T-helper 17 cell (primary cell): ENCODE data around the gene RIMBP2. TPM values are rescaled to one million over a fixed set of nuclear protein-coding genes. Genes with fewer than 3 reads are reported as not detected.
"Not testable (repeated sequence)": the region's sequence is repeated elsewhere in the genome, so short reads cannot be mapped to it uniquely, and the experiment has no call there.

Source experiments
- ATAC-seq: fragments of 150-1000 bp; cut with Tn5 transposase; 2 replicates; pipeline ENCODE4 v1.10.0; 2021; ENCODE audit warnings: mild to moderate bottlenecking, moderate library complexity
- DNase-seq, 3 donors: peaks; one replicate each; pipeline versions ENCODE4 v3.0.0 to v3.0.0-alpha.2; 2020 to 2021
- H3K9me3 ChIP-seq: one replicate; pipeline ENCODE4 v1.7.0; 2013; ENCODE audit warnings: low read length, mild to moderate bottlenecking; ENCODE audit not compliant: control insufficient read depth, poor library complexity, severe bottlenecking
- H3K27ac Mint-ChIP-seq: one replicate; pipeline ENCODE4 v1.8.0; 2022; ENCODE audit warnings: mild to moderate bottlenecking, moderate library complexity, mixed read lengths
- H3K27me3 Mint-ChIP-seq: one replicate; pipeline ENCODE4 v1.8.0; 2022; ENCODE audit warnings: mixed read lengths
- H3K36me3 Mint-ChIP-seq: one replicate; pipeline ENCODE4 v1.8.0; 2022; ENCODE audit warnings: low read depth, mixed read lengths
- H3K4me1 Mint-ChIP-seq: one replicate; pipeline ENCODE4 v1.8.0; 2022; ENCODE audit warnings: mild to moderate bottlenecking, mixed read lengths
- H3K4me3 Mint-ChIP-seq: one replicate; pipeline ENCODE4 v1.8.0; 2022; ENCODE audit warnings: mild to moderate bottlenecking, moderate library complexity, mixed read lengths
- total RNA-seq, 4 donors: library from RNA in 2 of 4; stranded (reverse) in 2 of 4; gene quantifications; one replicate each; pipeline ENCODE4 v1.2.3 and lab custom pipeline; 2022 to 2026

Gene RIMBP2
- total RNA-seq, 2 donors from 2014 or later: not detected

DNA sequence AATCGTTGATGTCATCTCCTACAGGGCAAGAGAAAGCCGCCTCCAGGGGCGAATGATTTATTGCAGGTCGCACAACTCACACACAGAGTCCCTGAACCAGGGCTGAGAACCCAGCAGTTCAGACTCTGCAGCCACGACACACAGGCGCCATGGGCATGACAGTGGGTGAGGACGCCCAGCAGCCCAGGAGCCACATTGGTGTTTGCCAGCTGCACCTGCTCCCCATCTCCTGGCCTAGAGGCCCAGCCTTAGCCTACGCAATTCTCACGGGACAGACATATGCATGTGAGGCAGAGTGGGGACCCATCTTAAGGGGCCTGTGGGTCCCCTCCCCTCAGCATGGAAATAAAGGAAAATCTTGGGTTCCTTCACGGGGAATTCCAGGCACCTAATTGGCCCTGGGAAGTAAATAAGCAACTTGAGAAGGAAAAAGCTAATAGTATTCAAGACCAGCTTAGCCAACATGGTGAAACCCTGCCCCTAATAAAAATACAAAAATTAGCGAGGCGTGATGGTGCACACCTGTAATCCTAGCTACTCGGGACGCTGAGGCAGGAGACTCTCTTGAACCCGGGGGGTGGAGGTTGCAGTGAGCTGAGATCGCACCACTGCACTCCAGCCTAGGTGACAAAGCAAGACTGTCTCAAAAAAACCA lies 69.3 kb downstream of the RIMBP2 start:
- no peak for DNase-seq
- ATAC-seq: no peak
- peaks cover 4% of the 10 kb centered on the region for H3K27me3 Mint-ChIP-seq
- H3K9me3 ChIP-seq: no peaks in the 10 kb centered on the region
- H3K4me3 Mint-ChIP-seq: no peak overlapping the region
- H3K4me1 Mint-ChIP-seq: no peaks in the 10 kb centered on the region
- H3K27ac Mint-ChIP-seq: no peak overlapping the region
- H3K36me3 Mint-ChIP-seq: no peaks in the 10 kb centered on the region

- not testable (repeated sequence) for ATAC-seq, H3K4me1 Mint-ChIP-seq
Observed at GRCh38 chr12:130646191-130646590, 69.9 kb downstream of the RIMBP2 start.

GRCh38 chr12:130645751-130646150 lies 70.3 kb downstream of the RIMBP2 start:
- Mint-ChIP-seq H3K36me3 (no peaks in the 10 kb centered on the region), H3K4me3 (no peak overlapping the region), H3K27ac (no peak overlapping the region), H3K4me1 (no peaks in the 10 kb centered on the region), H3K27me3 (peaks cover 4% of the 10 kb centered on the region)
- no peaks in the 10 kb centered on the region for H3K9me3 ChIP-seq
- DNase-seq (no peak), ATAC-seq (no peak)

More at GRCh38 chr12:130646191-130646590, 69.9 kb downstream of the RIMBP2 start:
- H3K27me3 Mint-ChIP-seq, H3K9me3 ChIP-seq, DNase-seq, H3K27ac Mint-ChIP-seq, H3K36me3 Mint-ChIP-seq, H3K4me3 Mint-ChIP-seq: not testable (repeated sequence)

DNA sequence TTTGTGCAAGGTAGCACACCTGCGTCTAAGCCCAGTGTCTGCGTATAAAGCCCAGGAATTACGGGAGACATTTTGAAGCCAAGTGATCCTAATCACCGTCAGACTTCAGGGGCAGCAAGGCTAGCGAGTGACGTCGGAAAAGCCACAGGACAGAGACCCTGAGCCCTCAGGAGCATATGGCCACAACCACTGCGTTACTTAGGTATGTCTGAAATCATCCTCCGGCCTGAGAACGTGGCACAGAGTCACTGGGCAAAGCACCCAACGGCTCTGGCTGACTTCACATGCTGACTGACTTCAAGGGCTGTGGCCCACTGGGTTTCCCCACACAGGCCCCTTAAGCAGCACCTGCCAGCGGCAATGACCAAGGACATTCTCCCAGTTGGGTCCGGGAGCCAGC lies 71.5 kb downstream of the RIMBP2 start:
- no peaks in the 10 kb centered on the region for H3K27me3 Mint-ChIP-seq
- no peaks in the 10 kb centered on the region for H3K4me1 Mint-ChIP-seq
- no peak overlapping the region for H3K4me3 Mint-ChIP-seq
- ATAC-seq (no peak), DNase-seq (no peak)
- H3K36me3 Mint-ChIP-seq: no peaks in the 10 kb centered on the region
- H3K27ac Mint-ChIP-seq: no peak overlapping the region
- no peaks in the 10 kb centered on the region for H3K9me3 ChIP-seq

DNA sequence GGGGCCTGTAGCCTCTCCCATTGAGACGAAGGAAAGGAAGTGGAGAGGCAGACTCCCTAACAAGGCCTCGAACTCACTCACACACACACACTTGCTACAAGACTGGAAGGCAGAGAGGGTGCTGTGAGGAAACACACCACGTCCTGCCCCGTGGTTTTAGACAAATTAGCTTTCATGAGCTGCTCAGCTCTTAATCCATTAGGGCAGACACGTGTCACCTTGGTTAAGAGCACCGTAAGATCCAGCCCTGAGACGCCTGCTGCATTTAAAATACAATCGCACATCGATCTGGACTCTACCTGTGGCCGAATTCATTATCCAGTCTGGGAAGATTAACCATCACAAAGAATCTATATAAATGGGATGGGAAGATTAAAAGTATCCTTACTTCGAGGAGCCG lies 72.0 kb downstream of the RIMBP2 start:
- H3K27me3 Mint-ChIP-seq: no peaks in the 10 kb centered on the region
- H3K36me3 Mint-ChIP-seq: no peaks in the 10 kb centered on the region
- DNase-seq (no peak), ATAC-seq (no peak)
- H3K9me3 ChIP-seq: no peaks in the 10 kb centered on the region
- no peak overlapping the region for H3K4me3 Mint-ChIP-seq
- no peak overlapping the region for H3K27ac Mint-ChIP-seq
- no peaks in the 10 kb centered on the region for H3K4me1 Mint-ChIP-seq

DNA sequence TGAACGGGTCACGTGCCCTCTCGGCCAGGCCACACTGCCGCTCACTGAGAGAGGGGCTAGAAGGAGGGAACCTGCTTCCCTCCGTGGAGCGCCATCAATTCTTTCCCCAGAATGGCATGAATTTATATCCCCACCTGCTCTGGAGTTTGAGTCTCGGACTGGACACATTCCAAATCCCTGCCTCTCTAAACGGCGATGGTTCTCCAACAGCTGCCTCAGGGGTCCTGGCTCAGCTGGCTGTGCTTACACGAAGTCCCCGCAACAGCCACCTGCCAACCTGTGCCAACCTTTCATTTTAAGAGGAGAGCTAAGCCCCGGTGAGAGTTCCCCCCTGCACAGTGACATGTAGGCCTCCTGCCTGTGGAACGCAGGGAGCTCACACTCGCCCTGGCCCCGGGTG lies 73.2 kb downstream of the RIMBP2 start:
- no peak overlapping the region for H3K27ac Mint-ChIP-seq
- no peaks in the 10 kb centered on the region for H3K36me3 Mint-ChIP-seq
- ATAC-seq (no peak), DNase-seq (no peak)
- H3K4me1 Mint-ChIP-seq: no peaks in the 10 kb centered on the region
- H3K27me3 Mint-ChIP-seq: no peaks in the 10 kb centered on the region
- H3K9me3 ChIP-seq: no peaks in the 10 kb centered on the region
- no peak overlapping the region for H3K4me3 Mint-ChIP-seq

DNA sequence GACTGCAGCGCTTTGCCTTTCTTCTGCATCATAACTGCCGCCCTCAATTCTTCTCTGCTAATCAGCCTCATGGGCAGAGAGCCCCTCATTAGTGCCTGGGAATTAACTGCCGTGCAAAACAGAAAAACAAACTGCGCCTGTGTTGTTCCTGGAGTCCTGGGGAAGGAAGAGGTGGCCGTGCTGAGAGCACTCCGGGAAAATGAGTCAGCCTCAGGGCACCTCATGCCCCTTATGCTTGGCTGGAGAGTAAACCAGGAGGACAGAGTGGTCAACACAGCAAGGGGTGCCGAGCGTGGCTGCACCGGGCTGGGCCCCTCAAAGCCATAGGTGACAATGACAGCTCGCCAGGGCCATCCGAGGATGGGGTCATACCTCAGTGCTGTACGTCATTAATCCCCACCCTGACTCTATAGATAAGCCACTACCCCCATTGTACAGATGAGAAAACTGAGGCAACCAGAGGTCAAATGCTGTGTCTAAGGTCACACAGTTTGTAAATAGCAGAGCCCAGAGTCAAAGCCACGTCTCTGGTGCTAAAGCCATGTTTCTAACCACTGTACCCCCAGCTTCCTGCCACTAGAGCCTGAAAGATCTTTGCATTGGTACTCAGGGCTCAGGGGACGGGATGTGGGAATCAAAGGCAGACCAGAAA lies 74.4 kb downstream of the RIMBP2 start:
- ATAC-seq (no peak), DNase-seq (no peak)
- Mint-ChIP-seq H3K36me3 (no peaks in the 10 kb centered on the region), H3K4me1 (no peaks in the 10 kb centered on the region), H3K4me3 (no peak overlapping the region), H3K27ac (no peak overlapping the region), H3K27me3 (peaks cover 4% of the 10 kb centered on the region)
- no peaks in the 10 kb centered on the region for H3K9me3 ChIP-seq

GRCh38 chr12:130640901-130641300 lies 75.2 kb downstream of the RIMBP2 start:
- DNase-seq: no peak
- Mint-ChIP-seq H3K4me1 (no peaks in the 10 kb centered on the region), H3K27ac (no peak overlapping the region), H3K27me3 (peaks cover 4% of the 10 kb centered on the region), H3K4me3 (no peak overlapping the region), H3K36me3 (no peaks in the 10 kb centered on the region)
- ATAC-seq: no peak
- no peaks in the 10 kb centered on the region for H3K9me3 ChIP-seq

DNA sequence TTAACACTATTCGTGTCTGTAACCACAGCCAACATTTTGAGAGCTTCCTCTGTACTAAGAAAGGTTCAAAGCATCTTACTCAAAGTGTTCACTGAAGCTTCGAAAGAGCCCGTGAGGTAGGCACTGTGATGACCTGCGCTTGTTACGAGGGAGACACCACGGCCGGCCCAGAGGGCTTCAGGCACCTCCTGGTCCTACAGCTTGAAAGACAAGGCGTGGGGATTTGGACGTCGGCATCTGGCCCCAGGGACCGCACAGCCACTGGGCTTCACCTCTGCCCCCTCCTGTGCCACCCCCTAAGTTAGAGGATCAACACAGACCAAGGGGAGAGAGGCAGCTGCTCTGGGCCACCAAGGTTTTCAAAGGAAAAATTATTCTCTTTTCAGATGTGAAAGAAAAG lies 75.6 kb downstream of the RIMBP2 start:
- Mint-ChIP-seq H3K4me3 (no peak overlapping the region), H3K36me3 (no peaks in the 10 kb centered on the region), H3K27me3 (peaks cover 4% of the 10 kb centered on the region), H3K27ac (no peak overlapping the region), H3K4me1 (no peaks in the 10 kb centered on the region)
- ATAC-seq (no peak), DNase-seq (no peak)
- H3K9me3 ChIP-seq: no peaks in the 10 kb centered on the region

GRCh38 chr12:130639476-130640424 lies 76.3 kb downstream of the RIMBP2 start:
- no peaks in the 10 kb centered on the region for H3K9me3 ChIP-seq
- Mint-ChIP-seq H3K4me1 (no peaks in the 10 kb centered on the region), H3K4me3 (no peak overlapping the region), H3K36me3 (no peaks in the 10 kb centered on the region), H3K27ac (no peak overlapping the region), H3K27me3 (peaks cover 4% of the 10 kb centered on the region)
- DNase-seq (no peak), ATAC-seq (no peak)

DNA sequence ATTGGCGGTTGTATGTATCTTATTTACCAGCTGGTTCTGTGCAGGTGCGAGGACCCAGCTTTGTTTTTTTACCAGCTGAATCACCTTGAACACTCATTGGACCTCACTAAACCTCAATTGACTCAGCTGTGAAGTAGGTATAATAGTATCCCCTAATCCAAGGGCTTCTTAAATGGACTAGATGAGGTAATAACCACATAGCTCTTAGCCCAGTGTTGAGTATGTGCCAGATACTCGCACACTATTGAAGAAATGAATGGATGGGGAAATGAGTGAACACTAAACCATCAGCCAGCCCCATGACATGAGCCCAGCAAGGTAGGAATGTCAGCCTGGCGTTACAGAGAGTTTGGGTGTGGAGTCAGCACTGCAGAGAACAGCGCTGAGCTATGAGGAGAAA lies 79.7 kb downstream of the RIMBP2 start:
- no peak overlapping the region for H3K4me3 Mint-ChIP-seq
- no peaks in the 10 kb centered on the region for H3K4me1 Mint-ChIP-seq
- DNase-seq: no peak
- no peak overlapping the region for H3K27ac Mint-ChIP-seq
- no peaks in the 10 kb centered on the region for H3K36me3 Mint-ChIP-seq
- no peaks in the 10 kb centered on the region for H3K9me3 ChIP-seq
- peaks cover 4% of the 10 kb centered on the region for H3K27me3 Mint-ChIP-seq
- no peak for ATAC-seq

DNA sequence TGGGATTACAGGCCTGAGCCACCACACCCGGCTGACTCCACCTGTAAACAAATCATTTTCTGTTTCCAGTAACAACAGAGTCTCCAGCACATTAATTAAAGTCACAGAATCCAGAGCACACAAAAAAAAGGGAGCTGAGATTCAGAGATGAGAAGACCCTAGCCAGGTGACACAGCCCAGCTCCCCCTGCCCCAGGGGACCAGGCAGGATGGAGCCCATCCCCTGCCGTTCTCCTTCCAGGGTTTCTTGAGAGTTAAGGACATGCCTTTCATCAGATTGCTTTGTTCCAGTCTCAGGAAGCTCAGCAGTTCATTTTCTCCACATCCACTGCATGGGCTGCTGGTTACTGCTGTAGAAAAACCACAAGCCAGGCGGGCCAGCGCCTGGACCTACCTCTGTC lies 81.2 kb downstream of the RIMBP2 start:
- Mint-ChIP-seq H3K27me3 (peaks cover 4% of the 10 kb centered on the region), H3K4me3 (no peak overlapping the region), H3K4me1 (no peaks in the 10 kb centered on the region), H3K36me3 (no peaks in the 10 kb centered on the region), H3K27ac (no peak overlapping the region)
- no peaks in the 10 kb centered on the region for H3K9me3 ChIP-seq
- DNase-seq (no peak), ATAC-seq (no peak)

GRCh38 chr12:130633771-130634170 lies 82.3 kb downstream of the RIMBP2 start:
- no peak for DNase-seq
- Mint-ChIP-seq H3K4me3 (no peak overlapping the region), H3K36me3 (no peaks in the 10 kb centered on the region), H3K27ac (no peak overlapping the region), H3K4me1 (no peaks in the 10 kb centered on the region), H3K27me3 (peaks cover 12% of the 10 kb centered on the region)
- H3K9me3 ChIP-seq: no peaks in the 10 kb centered on the region
- no peak for ATAC-seq
